ENCODE measurements around the gene ZIC1. TPM values are rescaled to one million over a fixed set of nuclear protein-coding genes. Genes with fewer than 3 reads are reported as not detected.

Gene ZIC1
- total RNA-seq, 1 experiment from 2014 or later: not detected

DNA sequence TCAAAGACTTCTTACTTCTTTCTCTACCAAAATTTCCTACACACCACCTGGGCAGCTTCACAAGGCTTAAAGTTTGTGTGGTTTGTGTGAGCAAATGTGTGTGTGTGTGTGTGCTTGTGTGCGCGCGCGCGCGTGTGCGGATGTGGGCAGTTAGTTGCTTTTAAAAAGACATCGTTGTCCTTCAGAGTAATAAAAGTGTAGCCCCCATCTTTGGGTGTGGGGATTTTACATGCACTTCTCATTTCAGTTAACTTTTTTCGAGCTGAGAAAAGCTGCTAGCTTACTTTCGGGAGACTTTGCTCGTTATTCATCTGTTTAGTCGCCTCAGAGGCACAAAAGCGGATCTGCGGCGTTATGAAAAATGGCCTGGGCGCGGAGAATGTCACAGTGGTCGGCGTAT lies 38.8 kb upstream of the ZIC1 start:
- Mint-ChIP-seq H3K36me3 (ENCODE audit: insufficient read depth, unreplicated experiment) (no peaks in the 10 kb centered on the region), H3K27me3 (ENCODE audit: unreplicated experiment) (peaks cover 48% of the 10 kb centered on the region), H3K9me3 (ENCODE audit: low read depth, unreplicated experiment) (no peaks in the 10 kb centered on the region), H3K27ac (ENCODE audit: unreplicated experiment) (no peak overlapping the region), H3K4me1 (ENCODE audit: low read depth, unreplicated experiment) (no peaks in the 10 kb centered on the region), H3K4me3 (ENCODE audit: low read depth, unreplicated experiment) (no peak overlapping the region)
- intact Hi-C loops (cut with micrococcal nuclease; ENCODE audit: unreplicated experiment): no loop called here
- no TSS peak for BruUV-seq (replicated peaks)
- CTCF ChIA-PET: interaction anchor here (0.5 to 0.6 kb wide), 2 partner anchors 9 to 552 kb away, joined by 3 read pairs; no protein-coding TSS in a partner anchor
- DNase-seq: no peak
- TF ChIP-seq, protein P1, sequence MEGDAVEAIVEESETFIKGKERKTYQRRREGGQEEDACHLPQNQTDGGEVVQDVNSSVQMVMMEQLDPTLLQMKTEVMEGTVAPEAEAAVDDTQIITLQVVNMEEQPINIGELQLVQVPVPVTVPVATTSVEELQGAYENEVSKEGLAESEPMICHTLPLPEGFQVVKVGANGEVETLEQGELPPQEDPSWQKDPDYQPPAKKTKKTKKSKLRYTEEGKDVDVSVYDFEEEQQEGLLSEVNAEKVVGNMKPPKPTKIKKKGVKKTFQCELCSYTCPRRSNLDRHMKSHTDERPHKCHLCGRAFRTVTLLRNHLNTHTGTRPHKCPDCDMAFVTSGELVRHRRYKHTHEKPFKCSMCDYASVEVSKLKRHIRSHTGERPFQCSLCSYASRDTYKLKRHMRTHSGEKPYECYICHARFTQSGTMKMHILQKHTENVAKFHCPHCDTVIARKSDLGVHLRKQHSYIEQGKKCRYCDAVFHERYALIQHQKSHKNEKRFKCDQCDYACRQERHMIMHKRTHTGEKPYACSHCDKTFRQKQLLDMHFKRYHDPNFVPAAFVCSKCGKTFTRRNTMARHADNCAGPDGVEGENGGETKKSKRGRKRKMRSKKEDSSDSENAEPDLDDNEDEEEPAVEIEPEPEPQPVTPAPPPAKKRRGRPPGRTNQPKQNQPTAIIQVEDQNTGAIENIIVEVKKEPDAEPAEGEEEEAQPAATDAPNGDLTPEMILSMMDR (IDR thresholded peaks at IDR 0.05; ENCODE audit: unreplicated experiment): no peak

DNA sequence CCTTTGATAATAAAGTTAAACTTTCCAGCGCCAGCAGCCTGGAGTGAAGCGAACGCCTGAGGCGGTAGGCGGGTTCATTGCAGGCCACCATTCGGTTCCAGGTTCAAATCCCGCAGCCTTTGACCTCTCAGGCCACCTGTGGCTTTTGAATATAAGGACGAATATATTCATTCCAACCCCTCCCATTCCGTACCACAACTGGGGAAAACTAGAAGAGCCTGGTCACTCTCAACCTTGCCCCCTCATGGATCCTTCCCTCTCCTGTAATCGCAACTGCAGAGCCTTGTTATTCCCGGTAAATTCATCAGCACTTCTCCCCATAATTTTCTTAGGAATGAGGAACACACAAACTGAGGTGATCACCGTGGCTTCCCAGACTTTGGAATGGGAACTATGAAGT lies 38.0 kb upstream of the ZIC1 start:
- Mint-ChIP-seq H3K4me3 (ENCODE audit: low read depth, unreplicated experiment) (no peak overlapping the region), H3K27ac (ENCODE audit: unreplicated experiment) (no peak overlapping the region), H3K27me3 (ENCODE audit: unreplicated experiment) (peaks cover 48% of the 10 kb centered on the region), H3K36me3 (ENCODE audit: insufficient read depth, unreplicated experiment) (no peaks in the 10 kb centered on the region), H3K9me3 (ENCODE audit: low read depth, unreplicated experiment) (no peaks in the 10 kb centered on the region), H3K4me1 (ENCODE audit: low read depth, unreplicated experiment) (no peaks in the 10 kb centered on the region)
- intact Hi-C loops (cut with micrococcal nuclease; ENCODE audit: unreplicated experiment): no loop called here
- no TSS peak for BruUV-seq (replicated peaks)
- no peak for DNase-seq
- CTCF ChIA-PET: interaction anchor here (0.6 kb wide), 1 partner anchor 10 kb away, joined by 3 read pairs; no protein-coding TSS in a partner anchor
- TF ChIP-seq, protein P1 (IDR thresholded peaks at IDR 0.05; ENCODE audit: unreplicated experiment): no peak

DNA sequence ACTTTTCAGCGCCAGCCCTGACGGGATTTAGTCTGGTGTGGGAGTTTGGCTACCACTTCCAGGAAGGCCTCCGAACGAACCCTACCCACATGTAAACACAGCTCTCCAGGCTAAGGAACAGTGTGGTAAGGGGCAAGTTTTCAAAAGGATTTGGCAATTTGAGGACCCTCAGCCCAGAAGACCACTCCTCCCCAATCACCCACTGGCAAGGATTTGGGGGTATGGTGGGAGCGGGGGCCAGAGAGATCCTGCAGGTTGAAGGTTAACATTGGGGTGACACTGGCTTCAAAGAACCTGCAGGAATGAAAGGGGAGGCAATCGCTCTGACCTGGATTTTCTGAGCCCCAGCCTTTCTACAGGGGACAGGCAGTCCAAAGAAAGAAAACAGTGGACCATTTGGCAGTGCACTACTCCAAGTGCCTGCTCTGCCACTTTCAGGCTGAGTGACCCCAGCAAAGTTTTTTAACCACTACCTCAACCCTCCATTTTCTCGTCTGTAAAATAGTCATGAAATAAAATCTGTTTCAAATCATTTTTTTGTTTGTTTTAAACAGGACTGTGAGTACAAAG lies 37.3 kb upstream of the ZIC1 start:
- intact Hi-C loops (cut with micrococcal nuclease; ENCODE audit: unreplicated experiment): no loop called here
- H3K4me1 Mint-ChIP-seq (ENCODE audit: low read depth, unreplicated experiment): no peaks in the 10 kb centered on the region
- no peak overlapping the region for H3K27ac Mint-ChIP-seq (ENCODE audit: unreplicated experiment)
- CTCF ChIA-PET: no interaction called here
- H3K27me3 Mint-ChIP-seq (ENCODE audit: unreplicated experiment): peaks cover 48% of the 10 kb centered on the region
- H3K9me3 Mint-ChIP-seq (ENCODE audit: low read depth, unreplicated experiment): no peaks in the 10 kb centered on the region
- BruUV-seq (replicated peaks): no TSS peak
- no peaks in the 10 kb centered on the region for H3K36me3 Mint-ChIP-seq (ENCODE audit: insufficient read depth, unreplicated experiment)
- DNase-seq: no peak
- TF ChIP-seq, protein P1 (IDR thresholded peaks at IDR 0.05; ENCODE audit: unreplicated experiment): no peak
- no peak overlapping the region for H3K4me3 Mint-ChIP-seq (ENCODE audit: low read depth, unreplicated experiment)

DNA sequence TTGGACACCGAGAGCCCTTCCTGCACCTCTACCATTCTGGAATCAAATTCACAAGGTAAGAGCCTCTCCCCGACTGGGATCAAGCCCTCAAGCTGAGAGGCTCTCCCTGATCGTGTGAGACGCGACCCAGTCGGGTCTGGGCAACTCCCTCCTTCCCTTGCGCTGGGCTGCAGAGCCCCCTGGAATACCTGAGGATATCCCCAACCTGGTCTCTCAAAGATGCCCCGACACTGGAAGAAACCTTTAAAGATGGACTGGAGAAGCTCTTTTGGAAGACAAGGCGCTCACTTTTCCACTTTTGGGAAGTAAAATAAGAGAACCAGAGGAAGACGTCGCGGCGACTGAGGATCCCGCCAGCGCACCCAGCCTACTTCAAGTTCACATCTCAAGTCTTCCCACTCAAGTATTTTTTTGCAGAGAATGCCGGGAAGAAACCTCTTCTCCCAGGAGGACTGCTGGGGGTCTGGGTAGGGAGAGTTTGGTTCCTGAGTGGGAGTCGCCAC lies 36.6 kb upstream of the ZIC1 start:
- no TSS peak for BruUV-seq (replicated peaks)
- Mint-ChIP-seq H3K4me3 (ENCODE audit: low read depth, unreplicated experiment) (no peak overlapping the region), H3K27ac (ENCODE audit: unreplicated experiment) (no peak overlapping the region)

More for the DNA sequence above, 36.6 kb upstream of the ZIC1 start:
- TF ChIP-seq, protein P1 (IDR thresholded peaks at IDR 0.05; ENCODE audit: unreplicated experiment): no peak
- H3K27me3 Mint-ChIP-seq (ENCODE audit: unreplicated experiment): peaks cover 48% of the 10 kb centered on the region
- intact Hi-C loops (cut with micrococcal nuclease; ENCODE audit: unreplicated experiment): no loop called here
- no peaks in the 10 kb centered on the region for H3K9me3 Mint-ChIP-seq (ENCODE audit: low read depth, unreplicated experiment)
- H3K4me1 Mint-ChIP-seq (ENCODE audit: low read depth, unreplicated experiment): no peaks in the 10 kb centered on the region
- H3K36me3 Mint-ChIP-seq (ENCODE audit: insufficient read depth, unreplicated experiment): no peaks in the 10 kb centered on the region
- CTCF ChIA-PET: interaction anchor here (0.6 kb wide), 1 partner anchor 413 kb away, joined by 3 read pairs; no protein-coding TSS in a partner anchor
- no peak for DNase-seq

All from Calu3 (cell line).